Embryonic facial prominence (tissue), 1 donor: ENCODE results near the gene OSMR.

ENCODE experiments used
- DNase-seq: peaks from one replicate; pipeline ENCODE4 v3.0.0-alpha.2; 2016; ENCODE audit errors: extremely low spot score

The OSMR gene

DNA sequence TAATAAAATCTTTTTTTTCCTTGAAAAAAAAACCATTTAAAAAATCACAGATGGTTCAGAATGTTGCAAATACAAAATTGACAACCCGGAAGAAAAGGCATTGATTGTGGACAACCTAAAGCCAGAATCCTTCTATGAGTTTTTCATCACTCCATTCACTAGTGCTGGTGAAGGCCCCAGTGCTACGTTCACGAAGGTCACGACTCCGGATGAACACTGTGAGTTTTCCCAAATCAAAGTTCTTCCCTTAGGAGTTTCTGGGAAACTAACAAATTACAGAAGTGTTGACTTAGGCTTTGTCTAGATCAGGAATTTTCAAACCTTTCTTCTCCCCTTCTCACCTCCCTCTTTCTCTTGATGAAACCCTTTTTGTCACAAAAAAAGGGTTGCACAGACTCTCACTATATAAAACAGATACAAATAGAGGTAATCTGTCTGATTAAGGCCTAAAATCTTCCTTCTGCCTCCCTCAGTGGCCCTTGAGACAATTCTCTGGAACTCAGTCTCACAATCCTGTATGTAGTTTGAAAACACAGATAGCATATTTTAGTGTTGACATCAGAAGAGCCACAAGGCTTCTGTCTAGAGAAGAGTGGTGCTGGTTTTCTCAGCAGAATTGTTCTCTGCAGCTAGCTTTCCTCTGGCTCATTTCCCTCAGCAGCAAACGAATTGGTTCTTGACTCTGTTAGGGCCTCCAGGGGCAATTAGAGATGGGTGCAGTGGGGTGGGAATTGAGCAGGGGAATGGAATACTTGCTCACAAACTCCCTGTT is 79.5 kb downstream of the OSMR start:
- no peak for DNase-seq

DNA sequence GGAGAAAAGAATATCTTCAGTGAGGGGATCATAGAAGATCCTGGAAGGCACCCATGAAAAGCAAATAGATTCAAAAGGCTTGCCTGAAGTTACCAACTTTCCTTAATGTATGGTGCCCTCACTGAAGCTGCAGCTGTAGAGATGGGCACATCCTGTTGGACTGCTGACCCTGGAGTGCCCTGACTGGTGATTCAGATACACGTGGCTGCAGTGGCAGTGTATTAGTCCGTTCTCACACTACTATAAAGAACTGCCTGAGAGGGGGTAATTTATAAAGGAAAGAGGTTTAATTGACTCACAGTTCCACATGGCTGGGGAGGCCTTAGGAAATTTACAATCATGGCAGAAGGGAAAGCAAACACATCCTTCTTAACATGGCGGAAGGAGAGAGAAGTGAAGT is 80.3 kb downstream of the OSMR start:
- DNase-seq: no peak

DNA sequence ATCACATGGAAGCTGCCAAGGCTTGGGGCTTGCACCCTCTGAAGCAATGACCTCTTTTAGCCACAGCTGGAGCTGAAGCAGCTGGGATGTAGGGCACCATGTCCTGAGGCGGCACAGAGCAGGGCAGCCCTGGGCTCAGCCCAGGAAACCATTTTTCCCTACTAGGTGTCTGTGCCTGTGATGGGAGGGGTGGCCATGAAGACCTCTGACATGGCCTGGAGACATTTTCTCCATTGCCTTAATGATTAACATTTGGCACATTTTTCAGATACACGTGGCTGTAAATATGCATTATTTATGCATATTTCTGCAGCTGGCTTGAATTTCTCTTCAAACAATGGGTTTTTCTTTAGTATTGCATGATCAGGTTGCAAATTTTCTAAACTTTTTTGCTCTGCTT is 81.7 kb downstream of the OSMR start:
- no peak for DNase-seq

DNA sequence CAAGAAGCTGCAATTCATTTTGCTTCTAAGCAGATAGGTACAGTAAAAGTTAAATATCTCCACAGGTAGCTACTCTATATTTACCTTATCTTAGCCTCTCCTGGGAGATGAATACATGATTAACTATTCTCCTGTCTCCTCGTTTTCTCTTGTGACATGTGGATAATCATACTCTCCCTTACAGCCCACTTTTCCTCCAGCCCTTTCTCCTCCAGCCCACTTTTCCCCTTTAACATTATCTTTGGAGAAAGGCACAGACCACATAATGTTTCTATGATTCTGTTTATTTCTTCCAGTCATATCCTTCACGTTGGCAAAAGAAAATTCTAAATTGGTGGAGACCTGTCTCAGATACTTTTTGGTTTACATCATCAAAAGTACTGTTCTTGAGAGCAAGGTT is 84.0 kb downstream of the OSMR start:
- DNase-seq: no peak

DNA sequence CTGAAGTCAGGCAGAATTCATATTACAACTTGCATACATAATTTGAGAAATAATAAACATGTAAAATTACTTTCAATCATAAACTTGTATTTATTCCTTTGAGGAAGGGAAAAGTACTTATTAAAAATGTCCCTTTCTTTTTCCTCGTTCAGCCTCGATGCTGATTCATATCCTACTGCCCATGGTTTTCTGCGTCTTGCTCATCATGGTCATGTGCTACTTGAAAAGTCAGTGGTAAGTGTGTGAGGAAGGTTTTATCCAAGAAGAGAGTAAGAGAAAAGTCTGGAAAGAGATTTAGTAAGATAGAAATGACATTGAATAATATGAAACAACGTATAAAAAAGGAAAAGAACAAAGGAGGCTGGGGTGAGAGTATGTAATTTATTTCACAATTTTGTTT is 85.9 kb downstream of the OSMR start:
- no peak for DNase-seq

DNA sequence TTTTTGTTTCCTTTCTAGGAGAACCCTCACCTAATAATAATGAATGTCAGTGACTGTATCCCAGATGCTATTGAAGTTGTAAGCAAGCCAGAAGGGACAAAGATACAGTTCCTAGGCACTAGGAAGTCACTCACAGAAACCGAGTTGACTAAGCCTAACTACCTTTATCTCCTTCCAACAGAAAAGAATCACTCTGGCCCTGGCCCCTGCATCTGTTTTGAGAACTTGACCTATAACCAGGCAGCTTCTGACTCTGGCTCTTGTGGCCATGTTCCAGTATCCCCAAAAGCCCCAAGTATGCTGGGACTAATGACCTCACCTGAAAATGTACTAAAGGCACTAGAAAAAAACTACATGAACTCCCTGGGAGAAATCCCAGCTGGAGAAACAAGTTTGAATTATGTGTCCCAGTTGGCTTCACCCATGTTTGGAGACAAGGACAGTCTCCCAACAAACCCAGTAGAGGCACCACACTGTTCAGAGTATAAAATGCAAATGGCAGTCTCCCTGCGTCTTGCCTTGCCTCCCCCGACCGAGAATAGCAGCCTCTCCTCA is 87.1 kb downstream of the OSMR start:
- DNase-seq: no peak

DNA sequence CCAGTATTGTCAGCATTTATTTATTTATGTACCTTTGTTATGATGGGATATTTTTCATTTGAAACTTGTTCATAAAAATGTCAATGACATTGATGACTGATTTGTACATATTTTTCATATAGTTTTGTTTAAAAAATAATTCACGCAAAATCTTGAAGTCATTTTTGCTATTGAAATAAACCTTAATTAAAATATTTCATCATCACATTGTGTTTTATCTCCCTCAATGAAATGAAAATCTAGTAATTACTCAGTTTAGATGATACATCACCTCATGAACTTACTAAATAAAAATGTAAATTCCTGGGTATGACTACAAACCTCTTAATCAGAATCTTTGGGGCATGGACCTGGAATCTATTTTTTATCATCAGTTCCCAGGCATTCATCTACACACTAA is 89.6 kb downstream of the OSMR start:
- no peak for DNase-seq

DNA sequence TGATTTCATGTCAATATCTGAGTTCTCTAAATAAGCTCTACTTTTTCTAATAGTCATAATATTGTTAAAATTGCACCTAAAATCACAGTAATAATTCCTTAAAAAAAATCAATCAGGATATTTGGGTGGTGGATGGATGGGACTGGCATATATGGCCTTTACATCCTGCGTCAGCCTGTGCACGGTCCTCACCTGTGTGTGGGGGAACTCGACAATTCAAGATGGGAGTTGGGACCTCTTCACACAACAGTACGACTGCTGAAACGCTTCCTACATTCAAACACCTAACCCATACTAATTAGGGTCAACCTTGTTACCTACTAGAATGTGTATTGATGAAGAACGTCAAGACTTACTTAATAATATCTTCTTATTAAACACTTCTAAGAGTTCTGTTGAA is 90.5 kb downstream of the OSMR start:
- DNase-seq: no peak

DNA sequence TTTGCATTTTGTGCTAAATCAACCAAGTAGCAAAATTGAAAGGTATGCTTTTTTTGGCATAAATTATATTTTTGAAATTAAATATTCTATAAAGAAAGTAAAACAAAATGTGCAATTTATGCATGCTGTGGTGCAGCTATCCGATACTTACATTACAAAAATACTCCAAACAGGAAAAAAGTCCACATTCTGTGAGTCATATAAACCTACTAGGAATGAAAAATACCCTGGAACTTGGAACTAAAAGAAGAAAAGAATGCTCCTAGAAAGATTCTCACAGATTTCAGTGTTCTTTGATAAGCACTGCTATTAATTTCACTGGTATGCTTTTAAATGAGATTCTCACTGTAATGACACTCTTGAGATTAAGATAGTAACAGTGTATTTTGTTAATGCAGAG is 92.6 kb downstream of the OSMR start:
- DNase-seq: no peak

DNA sequence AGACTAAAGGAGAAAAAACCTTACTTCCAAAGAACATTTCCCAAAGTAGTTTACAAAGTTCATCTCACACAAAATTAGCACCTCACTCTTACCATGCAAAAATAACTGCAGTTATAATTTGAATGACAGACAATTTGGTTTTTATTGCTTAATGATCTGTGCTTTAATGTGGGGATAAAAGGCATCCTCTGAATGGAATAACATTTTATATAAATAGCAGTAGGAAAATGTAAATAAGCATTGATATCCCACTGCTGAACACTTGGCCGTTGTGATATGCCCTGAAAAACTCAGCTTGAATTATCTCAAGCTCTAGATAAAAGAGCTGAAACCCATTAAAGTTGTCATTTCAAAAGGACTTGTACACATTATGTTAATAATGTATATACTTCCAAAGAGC is 93.2 kb downstream of the OSMR start:
- DNase-seq: no peak

DNA sequence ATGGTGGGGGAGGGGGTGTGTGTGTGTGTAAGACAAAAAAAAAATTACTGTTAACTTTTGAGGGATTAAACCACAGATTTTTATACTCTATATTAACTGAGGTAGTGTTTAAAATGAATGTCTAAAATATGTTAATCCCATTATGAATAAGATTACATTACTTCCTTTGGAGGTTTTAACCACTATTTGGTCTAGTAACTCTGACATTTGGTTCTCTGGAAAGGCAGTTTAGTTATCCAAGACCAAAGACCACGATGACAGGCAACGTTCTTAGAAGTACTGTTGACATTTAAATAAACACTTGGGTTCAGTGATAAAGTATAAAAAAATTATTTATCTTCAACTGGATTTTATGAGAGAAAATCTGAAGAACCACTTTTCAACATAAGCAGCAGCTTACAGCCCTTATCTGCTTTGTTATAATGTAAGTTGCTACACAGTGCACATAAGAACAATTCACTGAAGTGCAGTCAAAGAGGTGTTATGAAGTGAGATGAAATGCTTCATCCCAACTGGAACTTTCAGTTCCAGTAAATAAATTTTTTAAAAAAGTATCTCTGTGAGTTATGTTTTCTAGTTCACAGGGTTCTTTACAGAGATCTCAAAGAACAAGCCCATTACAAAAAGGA is 94.5 kb downstream of the OSMR start:
- no peak for DNase-seq

DNA sequence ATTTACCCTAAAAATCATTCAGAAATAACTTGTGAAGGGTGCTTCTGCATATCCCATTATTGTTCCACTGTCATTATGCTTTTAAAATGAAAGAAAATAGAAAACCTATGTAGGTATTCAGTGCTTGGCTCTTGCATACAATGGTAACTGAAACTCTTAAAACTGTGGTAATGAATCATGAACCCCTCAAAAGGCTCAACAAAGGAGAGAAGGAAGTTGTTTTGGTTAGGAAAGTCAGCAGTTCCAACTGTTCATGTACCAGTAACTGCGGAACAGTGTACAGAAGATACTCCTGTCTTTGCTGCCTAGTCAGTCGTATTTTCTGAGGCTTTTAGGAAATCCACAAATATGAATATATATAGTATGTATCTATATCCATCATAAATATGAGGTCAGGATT is 96.1 kb downstream of the OSMR start:
- no peak for DNase-seq

DNA sequence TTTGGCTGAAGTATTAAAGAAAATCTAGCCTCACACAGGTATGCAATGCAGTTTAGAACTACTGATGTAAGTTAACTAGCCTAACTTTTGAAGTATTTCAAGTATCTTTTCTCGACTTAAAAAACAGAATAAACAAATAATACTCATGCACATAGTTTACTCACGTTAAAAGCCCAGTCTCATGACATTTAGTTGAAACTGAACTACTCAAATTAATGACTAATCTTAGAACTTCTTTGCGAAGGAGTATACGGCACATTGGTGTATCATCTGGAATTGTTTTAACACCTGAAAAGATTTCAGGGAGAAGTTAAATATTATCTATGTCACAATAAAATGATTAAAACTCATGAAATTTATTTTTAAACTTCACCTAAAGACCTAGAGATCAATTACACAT is 98.5 kb downstream of the OSMR start:
- DNase-seq: no peak

DNA sequence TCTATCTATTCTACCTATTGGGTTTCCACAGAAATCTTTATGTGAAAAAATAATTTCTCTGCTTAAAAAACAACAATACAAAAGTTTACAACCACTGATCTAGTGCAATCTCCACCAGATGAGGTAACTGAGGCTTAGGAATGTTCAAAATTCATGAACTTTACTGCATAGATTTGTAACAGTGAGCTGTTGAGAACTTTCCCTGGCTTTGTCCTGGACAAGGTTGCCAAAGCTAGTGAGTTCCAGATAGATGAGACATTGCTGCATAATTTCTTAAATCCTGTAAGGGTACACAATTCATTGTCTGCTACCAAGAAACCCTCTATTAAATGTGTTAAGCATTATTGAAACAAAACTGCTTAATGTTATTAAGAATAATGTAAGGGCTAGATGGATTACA is 102.7 kb downstream of the OSMR start:
- no peak for DNase-seq

DNA sequence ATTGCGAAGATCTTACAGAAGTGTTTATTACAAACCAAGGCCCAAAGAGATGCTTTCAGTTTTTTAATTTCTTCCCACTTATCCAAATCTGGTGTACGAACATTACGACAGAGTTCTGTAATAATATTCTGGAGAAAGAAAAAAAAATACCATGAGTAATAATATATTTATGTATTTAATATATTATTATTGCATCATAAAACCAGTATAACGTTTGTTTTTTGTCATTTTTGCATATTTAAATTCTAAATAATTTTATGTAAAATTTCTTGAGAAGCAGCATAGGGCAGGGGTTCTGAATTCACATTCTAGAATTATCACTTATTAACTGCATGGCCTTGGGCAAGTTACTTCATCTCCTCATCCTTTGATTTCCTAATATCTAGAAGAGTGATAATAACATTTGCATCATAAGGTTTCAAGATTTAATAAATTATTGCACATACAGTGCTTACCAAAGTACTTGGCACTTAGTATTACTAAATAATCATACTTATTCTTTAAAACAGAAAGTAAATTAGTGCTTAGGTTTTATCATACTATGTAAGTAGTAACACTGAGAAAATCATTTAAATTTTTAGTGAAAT is 107.7 kb downstream of the OSMR start:
- no peak for DNase-seq

DNA sequence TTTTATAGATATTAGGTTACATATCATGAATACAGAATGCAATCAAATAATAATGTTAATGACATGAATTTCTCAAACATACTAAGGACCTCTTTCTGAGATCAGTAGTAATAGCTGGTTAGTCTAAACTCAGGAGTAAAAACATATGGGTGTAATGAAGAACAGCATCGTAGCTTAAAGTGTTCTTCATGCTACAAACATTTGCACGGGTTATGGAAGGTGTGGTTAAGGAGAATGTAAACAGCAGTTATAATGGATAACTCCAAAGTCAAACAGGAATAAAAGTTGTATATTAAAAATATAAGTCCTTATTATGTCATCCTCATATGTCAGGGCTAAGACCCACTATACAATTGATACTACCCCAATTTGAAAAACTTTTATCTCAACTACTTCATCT is 115.9 kb downstream of the OSMR start:
- no peak for DNase-seq

DNA sequence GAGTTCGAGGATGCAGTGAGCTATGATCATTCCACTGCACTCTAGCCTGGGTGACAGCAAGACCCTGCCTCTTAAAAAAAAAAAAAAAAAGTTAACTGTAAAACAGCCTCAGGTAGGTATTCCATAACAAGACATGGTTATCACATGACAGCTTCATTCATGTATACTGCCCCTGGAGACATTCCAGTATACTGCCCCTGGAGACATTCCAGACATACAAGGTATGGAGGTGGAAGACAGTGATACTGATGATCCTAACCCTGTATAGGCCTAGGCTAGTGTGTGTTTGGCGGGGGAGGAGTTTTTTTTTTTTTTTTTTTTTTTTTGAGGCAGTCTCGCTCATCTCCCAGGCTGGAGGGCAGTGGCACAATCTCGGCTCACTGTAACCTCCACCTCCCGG is 122.9 kb downstream of the OSMR start:
- no peak for DNase-seq

DNA sequence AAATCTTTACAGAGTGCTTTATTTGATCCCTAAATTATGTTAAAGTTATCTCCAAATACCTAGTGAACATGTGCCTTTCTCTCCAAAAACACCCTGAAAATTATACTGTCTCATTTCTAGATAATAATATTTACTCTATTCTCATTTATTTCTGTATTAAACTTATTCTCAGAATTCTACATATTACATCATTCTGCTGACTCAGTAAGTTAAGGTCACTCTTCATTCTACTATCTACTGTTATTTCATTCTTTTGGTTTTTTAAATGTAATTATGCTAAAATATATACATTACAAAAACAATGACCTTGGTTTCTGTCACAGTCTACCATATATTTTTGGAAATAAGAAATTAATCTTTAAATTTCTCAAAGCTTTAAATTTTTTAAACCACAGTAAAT is 132.2 kb downstream of the OSMR start:
- no peak for DNase-seq

DNA sequence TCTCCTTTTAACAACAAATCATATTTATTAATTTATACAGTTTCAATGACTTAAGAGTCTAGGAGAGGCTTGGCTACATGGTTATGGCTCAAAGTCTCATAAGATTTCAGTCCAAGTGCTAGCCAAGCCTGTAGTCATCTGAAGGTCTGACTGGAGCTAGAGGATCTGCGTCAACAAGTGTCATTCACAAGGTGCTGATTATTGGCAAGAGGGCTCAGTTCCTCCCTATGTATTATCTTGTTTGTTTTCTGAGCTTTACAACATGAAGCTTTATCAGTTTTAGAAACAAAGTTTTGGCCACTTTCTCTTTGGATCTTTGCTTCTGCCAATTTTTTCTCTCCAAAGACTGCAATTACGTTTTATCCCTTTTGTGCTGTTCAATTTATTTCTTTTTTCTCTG is 133.7 kb downstream of the OSMR start:
- DNase-seq: no peak
